Cardiac muscle cell (in vitro differentiated cells and primary cell): ENCODE results near the gene ADPRS. TPM values are rescaled to one million over a fixed set of nuclear protein-coding genes. Genes with fewer than 3 reads are reported as not detected.
A peak's percentile ranks its signal among the peaks of the same experiment; 100 is the strongest.

Experiments
- DNase-seq, 2 donors: peaks; one replicate each; pipeline versions ENCODE4 v3.0.0 to v3.0.0-alpha.2; 2010 to 2017; ENCODE audit warnings: low read depth in 1 of 2, low spot score in 1 of 2
- H3K27ac ChIP-seq: fragments of 200-600 bp; sonication (generic); 2 replicates; pipeline ENCODE4 v1.5.1; 2016
- H3K27me3 ChIP-seq: fragments of 200-600 bp; sonication (generic); 2 replicates; pipeline ENCODE4 v1.6.0; 2016; ENCODE audit warnings: control low read depth
- H3K36me3 ChIP-seq: fragments of 200-600 bp; sonication (generic); 2 replicates; pipeline ENCODE4 v1.5.1; 2016; ENCODE audit warnings: control low read depth
- H3K4me1 ChIP-seq: fragments of 200-600 bp; sonication (generic); 2 replicates; pipeline ENCODE4 v1.8.1; 2017; ENCODE audit warnings: low read depth, mild to moderate bottlenecking, mixed run types
- H3K4me3 ChIP-seq: fragments of 200-600 bp; sonication (generic); 2 replicates; pipeline ENCODE4 v1.5.1; 2016; ENCODE audit warnings: mild to moderate bottlenecking
- H3K9me3 ChIP-seq: fragments of 200-600 bp; sonication (generic); 2 replicates; pipeline ENCODE4 v1.5.1; 2017; ENCODE audit warnings: low read depth, mild to moderate bottlenecking, control low read depth
- CTCF ChIP-seq: IDR thresholded peaks from 2 replicates; pipeline ENCODE4 v1.5.1; 2012; ENCODE audit warnings: low read depth, mild to moderate bottlenecking, low read length
- polyA plus RNA-seq: library from polyadenylated mRNA; unstranded; fragments of >200 nt; fragmentation: Nextera tagmentation; extraction: Ambion mirVana; gene quantifications from 2 replicates; pipeline ENCODE4 v1.2.1, GENCODE V29; 2016
- total RNA-seq: library from RNA; depleted of rRNA; stranded (reverse); fragments of >200 nt; gene quantifications from 2 replicates; pipeline ENCODE4 v1.2.3, GENCODE V29; 2016

Gene ADPRS
- total and polyA plus RNA-seq, 2 experiments from 2014 or later: 59.7 to 68.4 TPM

- Histone ChIP-seq H3K27ac (no peak overlapping the region), H3K9me3 (no peaks in the 10 kb centered on the region), H3K4me1 (no peaks in the 10 kb centered on the region), H3K4me3 (no peak overlapping the region), H3K27me3 (peaks cover 20% of the 10 kb centered on the region), H3K36me3 (no peaks in the 10 kb centered on the region)
- no peak for TF ChIP-seq CTCF
- DNase-seq: no peak
Observed at GRCh38 chr1:36118447-36119204, 29.9 kb downstream of the ADPRS start.

- peaks cover 29% of the 10 kb centered on the region for H3K27me3 ChIP-seq
- H3K4me1 ChIP-seq: no peaks in the 10 kb centered on the region
- DNase-seq: peak in 1 of 2 donors; percentile 36
- no peak for TF ChIP-seq CTCF
- H3K9me3 ChIP-seq: no peaks in the 10 kb centered on the region
- H3K4me3 ChIP-seq: no peak overlapping the region
- no peaks in the 10 kb centered on the region for H3K36me3 ChIP-seq
- H3K27ac ChIP-seq: no peak overlapping the region
Observed at GRCh38 chr1:36119456-36119855, 30.8 kb downstream of the ADPRS start.

GRCh38 chr1:36122062-36123030 lies 33.7 kb downstream of the ADPRS start:
- peaks cover 49% of the 10 kb centered on the region for H3K27me3 ChIP-seq
- H3K4me1 ChIP-seq: no peaks in the 10 kb centered on the region

GRCh38 chr1:36123356-36123755 lies 34.7 kb downstream of the ADPRS start:
- TF ChIP-seq CTCF: no peak
- Histone ChIP-seq H3K27ac (no peak overlapping the region), H3K9me3 (no peaks in the 10 kb centered on the region), H3K4me1 (no peaks in the 10 kb centered on the region), H3K4me3 (no peak overlapping the region), H3K36me3 (no peaks in the 10 kb centered on the region), H3K27me3 (peaks cover 49% of the 10 kb centered on the region)
- DNase-seq: no peak

More at GRCh38 chr1:36122062-36123030, 33.7 kb downstream of the ADPRS start:
- Histone ChIP-seq H3K4me3 (no peak overlapping the region), H3K9me3 (no peaks in the 10 kb centered on the region), H3K27ac (no peak overlapping the region), H3K36me3 (no peaks in the 10 kb centered on the region)
- no peak for TF ChIP-seq CTCF
- no peak for DNase-seq

GRCh38 chr1:36124404-36125128 lies 35.9 kb downstream of the ADPRS start:
- peaks cover 49% of the 10 kb centered on the region for H3K27me3 ChIP-seq
- H3K27ac ChIP-seq: no peak overlapping the region
- H3K9me3 ChIP-seq: no peaks in the 10 kb centered on the region
- no peak for DNase-seq
- TF ChIP-seq CTCF: no peak
- H3K4me3 ChIP-seq: no peak overlapping the region
- H3K4me1 ChIP-seq: no peaks in the 10 kb centered on the region
- H3K36me3 ChIP-seq: no peaks in the 10 kb centered on the region
